GM12865 (cell line): Measurements from ENCODE around the gene TMEM184A.

Experiments used
- DNase-seq: peaks from one replicate; pipeline ENCODE4 v3.0.0; 2010; ENCODE audit warnings: low read depth
- H3K4me3 ChIP-seq: 2 replicates; pipeline ENCODE4 v1.5.1; 2011; ENCODE audit warnings: mild to moderate bottlenecking, low read depth, low read length, control low read depth
- CTCF ChIP-seq: IDR thresholded peaks from 2 replicates; pipeline ENCODE4 v1.5.1; 2011; ENCODE audit warnings: low read length, control low read depth, low read depth, inconsistent platforms; ENCODE audit not compliant: insufficient read depth; ENCODE audit errors: missing control alignments

Gene TMEM184A

GRCh38 chr7:1598961-1599639 lies 43.1 kb upstream of the TMEM184A start:
- H3K4me3 ChIP-seq = no peak overlapping the region
- no peak for DNase-seq
- no peak for TF ChIP-seq CTCF

- DNase-seq = no peak
- H3K4me3 ChIP-seq = no peak overlapping the region
- TF ChIP-seq CTCF = no peak
Measured at GRCh38 chr7:1598286-1598685, 42.3 kb upstream of the TMEM184A start.

- no peak for TF ChIP-seq CTCF
- H3K4me3 ChIP-seq = no peak overlapping the region
- DNase-seq = no peak
Measured at GRCh38 chr7:1597791-1598190, 41.8 kb upstream of the TMEM184A start.

GRCh38 chr7:1597066-1597760 lies 41.2 kb upstream of the TMEM184A start:
- no peak for DNase-seq
- no peak for TF ChIP-seq CTCF
- no peak overlapping the region for H3K4me3 ChIP-seq

- TF ChIP-seq CTCF = no peak
- no peak overlapping the region for H3K4me3 ChIP-seq
- DNase-seq = no peak
Measured at GRCh38 chr7:1596181-1597043, 40.4 kb upstream of the TMEM184A start.

- no peak for DNase-seq
- no peak for TF ChIP-seq CTCF
- no peak overlapping the region for H3K4me3 ChIP-seq
Measured at GRCh38 chr7:1595636-1596035, 39.6 kb upstream of the TMEM184A start.
